HepG2 (cell line): ENCODE measurements around the gene ALOX15.

Experiments used
- ATRX ChIP-seq: sonication (generic); formaldehyde crosslinking; IDR thresholded peaks from 2 replicates; pipeline ENCODE4 v1.4.0; 2020; ENCODE audit warnings: missing genetic modification reagents, borderline replicate concordance
- CTCF ChIP-seq: sonication (generic); formaldehyde crosslinking; IDR thresholded peaks from 2 replicates; pipeline ENCODE4 v1.5.0; 2020; ENCODE audit warnings: mild to moderate bottlenecking, missing genetic modification reagents, moderate library complexity
- HOXA7 ChIP-seq: sonication (generic); formaldehyde crosslinking; IDR thresholded peaks from 2 replicates; pipeline ENCODE4 v1.8.1; 2022; ENCODE audit warnings: mild to moderate bottlenecking, missing genetic modification reagents, moderate library complexity
- MLXIP ChIP-seq: sonication (generic); formaldehyde crosslinking; IDR thresholded peaks from 2 replicates; pipeline ENCODE4 v1.9.0; 2021; ENCODE audit warnings: missing genetic modification reagents, borderline replicate concordance
- SP2 ChIP-seq: sonication (generic); formaldehyde crosslinking; IDR thresholded peaks from 2 replicates; pipeline ENCODE4 v1.5.1; 2020; ENCODE audit warnings: mild to moderate bottlenecking, missing genetic modification reagents
- U2AF2 ChIP-seq: fragments of 200-400 bp; formaldehyde crosslinking; IDR thresholded peaks from 2 replicates; pipeline ENCODE4 v1.6.1; 2017; ENCODE audit warnings: low read depth, mild to moderate bottlenecking, low read length

DNA sequence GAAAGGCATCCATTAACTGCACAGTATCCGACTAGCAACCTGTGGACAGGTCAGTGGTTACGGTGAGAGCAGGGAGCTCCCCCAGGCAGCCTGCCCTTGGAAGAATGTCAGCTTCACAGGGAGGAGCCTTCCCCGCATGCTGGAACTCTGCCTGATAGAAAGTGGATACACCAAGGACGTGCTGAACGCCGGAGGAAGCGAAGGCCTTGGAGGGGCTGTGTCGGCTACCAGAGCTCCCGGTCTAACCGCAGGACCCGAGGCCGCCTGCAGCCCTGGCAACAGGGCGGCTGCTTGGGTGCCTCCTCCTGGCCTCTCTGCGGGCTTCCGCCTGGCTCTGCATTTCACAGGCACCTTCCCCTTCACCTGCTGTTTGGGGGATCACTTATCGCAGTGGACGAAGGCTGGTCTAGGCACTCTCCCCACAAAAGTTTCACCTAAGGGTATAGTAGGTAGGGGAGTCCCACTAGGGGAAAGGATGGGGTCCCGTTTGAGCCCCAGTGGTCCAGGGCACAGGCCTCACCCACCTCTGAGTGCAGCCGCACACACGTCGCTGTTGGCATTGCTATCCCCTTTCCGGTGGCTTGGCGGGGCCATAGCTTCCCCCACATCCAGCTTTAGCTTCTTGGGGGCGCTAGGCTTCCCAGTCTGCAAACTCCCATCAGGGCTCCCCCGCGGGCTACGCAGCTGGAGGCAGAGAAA, 32.7 kb upstream of the ALOX15 start:
- TF ChIP-seq MLXIP (CRISPR knock-in tag) (no peak), ATRX (CRISPR knock-in tag) (no peak), SP2 (CRISPR knock-in tag) (no peak), HOXA7 (no peak), U2AF2 (no peak), CTCF (CRISPR knock-in tag) (no peak)
